ENCODE data around the gene DGKD. TPM values are rescaled to one million over a fixed set of nuclear protein-coding genes. Genes with fewer than 3 reads are reported as not detected.

Gene DGKD
- total RNA-seq, 4 donors from 2014 or later: 26.3 to 41.3 (median 30.4) TPM

GRCh38 chr2:233406865-233407264, 52.6 kb downstream of the DGKD start:
- in situ Hi-C loops (cut with MboI; ENCODE audit: low sequenced_read_pairs in 4 of 4): loop anchor here in 1 of 4 donors (5.0 kb wide), 1 partner anchor 40 kb away; no protein-coding TSS in a partner anchor
- ATAC-seq (no peak), DNase-seq (no peak)
- H3K36me3 ChIP-seq: no peaks in the 10 kb centered on the region
- intact Hi-C loops (cut with DNase I; ENCODE audit: low total_unique reads): loop anchor here (1.0 to 5.0 kb wide), 2 partner anchors 37 to 75 kb away; no protein-coding TSS in a partner anchor
- no peak overlapping the region for H3K27ac ChIP-seq
- no peak overlapping the region for H3K4me3 ChIP-seq
- peaks cover 7 to 9% of the 10 kb centered on the region in 2 donors for H3K4me1 ChIP-seq
- no peak for TF ChIP-seq POLR2A (IDR thresholded peaks at IDR 0.05)
- TF ChIP-seq, protein P1, sequence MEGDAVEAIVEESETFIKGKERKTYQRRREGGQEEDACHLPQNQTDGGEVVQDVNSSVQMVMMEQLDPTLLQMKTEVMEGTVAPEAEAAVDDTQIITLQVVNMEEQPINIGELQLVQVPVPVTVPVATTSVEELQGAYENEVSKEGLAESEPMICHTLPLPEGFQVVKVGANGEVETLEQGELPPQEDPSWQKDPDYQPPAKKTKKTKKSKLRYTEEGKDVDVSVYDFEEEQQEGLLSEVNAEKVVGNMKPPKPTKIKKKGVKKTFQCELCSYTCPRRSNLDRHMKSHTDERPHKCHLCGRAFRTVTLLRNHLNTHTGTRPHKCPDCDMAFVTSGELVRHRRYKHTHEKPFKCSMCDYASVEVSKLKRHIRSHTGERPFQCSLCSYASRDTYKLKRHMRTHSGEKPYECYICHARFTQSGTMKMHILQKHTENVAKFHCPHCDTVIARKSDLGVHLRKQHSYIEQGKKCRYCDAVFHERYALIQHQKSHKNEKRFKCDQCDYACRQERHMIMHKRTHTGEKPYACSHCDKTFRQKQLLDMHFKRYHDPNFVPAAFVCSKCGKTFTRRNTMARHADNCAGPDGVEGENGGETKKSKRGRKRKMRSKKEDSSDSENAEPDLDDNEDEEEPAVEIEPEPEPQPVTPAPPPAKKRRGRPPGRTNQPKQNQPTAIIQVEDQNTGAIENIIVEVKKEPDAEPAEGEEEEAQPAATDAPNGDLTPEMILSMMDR (IDR thresholded peaks at IDR 0.05 in 4 of 5, conservative IDR thresholded peaks at IDR 0.05 in 1 of 5): no peak
- H3K9me3 ChIP-seq: peaks cover 0 to under 1% (median 0%) of the 10 kb centered on the region in 3 donors
- H3K27me3 ChIP-seq: no peaks in the 10 kb centered on the region

GRCh38 chr2:233407771-233408181, 53.5 kb downstream of the DGKD start:
- Histone ChIP-seq H3K4me1 (peaks cover 7 to 9% of the 10 kb centered on the region in 2 donors), H3K9me3 (peaks cover 0 to 3% (median 0%) of the 10 kb centered on the region in 3 donors), H3K4me3 (no peak overlapping the region), H3K36me3 (no peaks in the 10 kb centered on the region), H3K27me3 (no peaks in the 10 kb centered on the region), H3K27ac (peak overlapping the region in 1 of 4 donors; percentile 17)
- TF ChIP-seq POLR2A (IDR thresholded peaks at IDR 0.05): no peak
- TF ChIP-seq, protein P1 (IDR thresholded peaks at IDR 0.05 in 4 of 5, conservative IDR thresholded peaks at IDR 0.05 in 1 of 5): no peak
- in situ Hi-C loops (cut with MboI; ENCODE audit: low sequenced_read_pairs in 4 of 4): loop anchor here in 1 of 4 donors (5.0 kb wide), 1 partner anchor 40 kb away; no protein-coding TSS in a partner anchor
- intact Hi-C loops (cut with DNase I; ENCODE audit: low total_unique reads): loop anchor here (1.0 to 5.0 kb wide), 2 partner anchors 37 to 75 kb away; no protein-coding TSS in a partner anchor
- ATAC-seq (peak in 1 of 2 donors; percentile 21), DNase-seq (no peak)

- in situ Hi-C loops (cut with MboI; ENCODE audit: low sequenced_read_pairs in 4 of 4) (loop anchor here in 1 of 4 donors (5.0 kb wide), 1 partner anchor 39 kb away; no protein-coding TSS in a partner anchor), intact Hi-C loops (cut with DNase I; ENCODE audit: low total_unique reads) (loop anchor here (5.0 kb wide), 1 partner anchor 74 kb away; no protein-coding TSS in a partner anchor)
- H3K27ac ChIP-seq: peak overlapping the region in 3 of 4 donors; percentile 38 to 66 (median 43)
- H3K4me1 ChIP-seq: peaks cover 15 to 16% of the 10 kb centered on the region in 2 donors
- DNase-seq (no peak), ATAC-seq (no peak)
- H3K36me3 ChIP-seq: no peaks in the 10 kb centered on the region
- no peak overlapping the region for H3K4me3 ChIP-seq
- H3K9me3 ChIP-seq: peaks cover 0 to 3% (median 0%) of the 10 kb centered on the region in 3 donors
- no peaks in the 10 kb centered on the region for H3K27me3 ChIP-seq
- TF ChIP-seq, protein P1 (IDR thresholded peaks at IDR 0.05 in 4 of 5, conservative IDR thresholded peaks at IDR 0.05 in 1 of 5): no peak
- TF ChIP-seq POLR2A (IDR thresholded peaks at IDR 0.05): no peak
Observed at GRCh38 chr2:233408366-233409285, 54.3 kb downstream of the DGKD start.

- peaks cover 23 to 24% of the 10 kb centered on the region in 2 donors for H3K4me1 ChIP-seq
- intact Hi-C loops (cut with DNase I; ENCODE audit: low total_unique reads) (loop anchor here (5.0 kb wide), 1 partner anchor 73 kb away; no protein-coding TSS in a partner anchor), in situ Hi-C loops (cut with MboI; ENCODE audit: low sequenced_read_pairs in 4 of 4) (loop anchor here in 1 of 4 donors (5.0 kb wide), 1 partner anchor 38 kb away; no protein-coding TSS in a partner anchor)
- H3K27me3 ChIP-seq: no peaks in the 10 kb centered on the region
- H3K4me3 ChIP-seq: no peak overlapping the region
- DNase-seq (no peak), ATAC-seq (peak in 1 of 2 donors; percentile 18)
- no peak for TF ChIP-seq POLR2A (IDR thresholded peaks at IDR 0.05)
- TF ChIP-seq, protein P1 (IDR thresholded peaks at IDR 0.05 in 4 of 5, conservative IDR thresholded peaks at IDR 0.05 in 1 of 5): no peak
- H3K36me3 ChIP-seq: no peaks in the 10 kb centered on the region
- H3K9me3 ChIP-seq: peaks cover 0 to 3% (median 0%) of the 10 kb centered on the region in 3 donors
- H3K27ac ChIP-seq: peak overlapping the region; percentile 19 to 66 (median 47)
Observed at GRCh38 chr2:233409286-233409991, 55.1 kb downstream of the DGKD start.
